ENCODE data around the gene KIF1A. TPM values are rescaled to one million over a fixed set of nuclear protein-coding genes. Genes with fewer than 3 reads are reported as not detected.
A peak's percentile ranks its signal among the peaks of the same experiment; 100 is the strongest.

The KIF1A gene
- total and polyA plus RNA-seq, 2 of the 8 experiments (the other 6 are each of a cell fraction or from before 2014, with no cell fraction given) = 61.3 to 281 TPM

- H3K56ac ChIP-seq (replicated peaks; ENCODE audit: insufficient read length, low read depth, low read length) = no peak overlapping the region
- ChIA-PET CTCF (ENCODE audit: partially characterized antibody) (interaction anchor here (0.7 to 1.3 kb wide), 3 partner anchors 13 to 924 kb away, joined by 4 read pairs; partner anchors contain the start of gene ING5), POLR2A (ENCODE audit: partially characterized antibody) (interaction anchor here (0.7 to 20.0 kb wide), 15 partner anchors 13 to 79 kb away, joined by 3 to 291 read pairs (median 8); partner anchors contain the start of gene KIF1A)
- no peak for FAIRE-seq
- peaks cover 7% of the 10 kb centered on the region for H3K79me1 ChIP-seq (ENCODE audit: low read depth, low read length)
- no peak overlapping the region for H3K18ac ChIP-seq (ENCODE audit: extremely low read depth, low read length)
- no peak overlapping the region for H2BK120ac ChIP-seq (replicated peaks; ENCODE audit: low read depth, low read length)
- H3K9ac ChIP-seq (replicated peaks in 1 of 4; ENCODE audit: extremely low read depth in 1 of 4, low read depth in 3 of 4, low read length in 3 of 4) = no peak overlapping the region
- H2BK12ac ChIP-seq (ENCODE audit: low read depth, low read length) = no peak overlapping the region
- H4K91ac ChIP-seq (replicated peaks; ENCODE audit: insufficient read length, low read length) = no peak overlapping the region
- peaks cover 18 to 55% (median 48%) of the 10 kb centered on the region in 4 experiments for H3K36me3 ChIP-seq (ENCODE audit: control insufficient read depth in 2 of 4, insufficient read depth in 4 of 4, low read length in 3 of 4)
- peaks cover 0 to 7% of the 10 kb centered on the region in 2 experiments; a peak in 1 of 4 replicates for H3K79me2 ChIP-seq (ENCODE audit: control insufficient read depth in 1 of 2, insufficient read depth in 2 of 2, low read length in 2 of 2)
- no peaks in the 10 kb centered on the region for H3K27me3 ChIP-seq (replicated peaks in 1 of 4; ENCODE audit: control insufficient read depth in 3 of 4, extremely low read depth in 1 of 4, insufficient read depth in 3 of 4, low read length in 3 of 4)
- no peak overlapping the region for H3K4me3 ChIP-seq (ENCODE audit: extremely low read depth in 1 of 4, insufficient read depth in 2 of 4, low read depth in 3 of 4, low read length in 4 of 4)
- WGBS, 2 experiments (ENCODE audit: extremely low coverage in 1 of 2, insufficient coverage in 1 of 2, insufficient read length in 1 of 2, insufficient replicate concordance in 2 of 2, low coverage in 1 of 2, low lambda C conversion rate in 2 of 2, missing lambda C conversion rate in 1 of 2) = 90% methylated on average over 15 of the region's 26 CpGs; no CpG with 5 or more reads in 1 of the 2 experiments
- no peak overlapping the region for H3K4ac ChIP-seq (replicated peaks; ENCODE audit: insufficient read length, low read depth, low read length)
- no peak overlapping the region for H3K23ac ChIP-seq (ENCODE audit: insufficient read length)
- no peak overlapping the region for H2AFZ ChIP-seq (ENCODE audit: low read length)
- no peak overlapping the region for H3K4me2 ChIP-seq (ENCODE audit: insufficient read depth in 1 of 2, low read depth in 2 of 2, low read length in 2 of 2)
- no peak for DNase-seq (ENCODE audit: low read depth in 1 of 2, low spot score in 2 of 2)
- no peak overlapping the region for H2BK15ac ChIP-seq (ENCODE audit: low read length)
- H4K5ac ChIP-seq (ENCODE audit: insufficient read length, low read depth, low read length) = no peak overlapping the region
- no peak overlapping the region for H2BK5ac ChIP-seq (ENCODE audit: low read depth, low read length)
- peaks cover 15 to 23% of the 10 kb centered on the region in 2 experiments for H4K20me1 ChIP-seq (replicated peaks in 1 of 2; ENCODE audit: control insufficient read depth in 1 of 2, insufficient read depth in 2 of 2, low read length in 2 of 2)
- H2BK20ac ChIP-seq (ENCODE audit: low read length) = no peak overlapping the region
- H2AK5ac ChIP-seq (ENCODE audit: low read depth, low read length) = no peak overlapping the region
- peaks cover 5% of the 10 kb centered on the region; the same call in 1 of the 2 replicates for H3K23me2 ChIP-seq (ENCODE audit: low read depth, low read length)
- H4K8ac ChIP-seq (ENCODE audit: extremely low read depth, insufficient read depth, low read length) = peak overlapping the region; percentile 68
- H3K14ac ChIP-seq (ENCODE audit: insufficient read length) = no peak overlapping the region
- TF ChIP-seq TCF12 (IDR thresholded peaks at IDR 0.05; ENCODE audit: low read depth, low read length) = no peak
- no peak overlapping the region; the same call in 1 of the 2 replicates for H3K27ac ChIP-seq (ENCODE audit: low read depth, low read length)
- no peaks in the 10 kb centered on the region for H3K9me3 ChIP-seq (ENCODE audit: insufficient read depth in 2 of 2, low read depth in 1 of 2, low read length in 1 of 2)
- H3K4me1 ChIP-seq (replicated peaks in 1 of 4; ENCODE audit: control insufficient read depth in 3 of 4, insufficient read depth in 4 of 4, low read length in 3 of 4) = peaks cover 0 to 2% (median 0%) of the 10 kb centered on the region in 4 experiments; a peak in 3 of 7 replicates
Measured at GRCh38 chr2:240778426-240778825, 41.6 kb downstream of the KIF1A start.
